Measurements from ENCODE around the gene SLC1A4. TPM values are rescaled to one million over a fixed set of nuclear protein-coding genes. Genes with fewer than 3 reads are reported as not detected.

SLC1A4 gene
- polyA plus RNA-seq, 1 donor from 2014 or later = 33.8 TPM

DNA sequence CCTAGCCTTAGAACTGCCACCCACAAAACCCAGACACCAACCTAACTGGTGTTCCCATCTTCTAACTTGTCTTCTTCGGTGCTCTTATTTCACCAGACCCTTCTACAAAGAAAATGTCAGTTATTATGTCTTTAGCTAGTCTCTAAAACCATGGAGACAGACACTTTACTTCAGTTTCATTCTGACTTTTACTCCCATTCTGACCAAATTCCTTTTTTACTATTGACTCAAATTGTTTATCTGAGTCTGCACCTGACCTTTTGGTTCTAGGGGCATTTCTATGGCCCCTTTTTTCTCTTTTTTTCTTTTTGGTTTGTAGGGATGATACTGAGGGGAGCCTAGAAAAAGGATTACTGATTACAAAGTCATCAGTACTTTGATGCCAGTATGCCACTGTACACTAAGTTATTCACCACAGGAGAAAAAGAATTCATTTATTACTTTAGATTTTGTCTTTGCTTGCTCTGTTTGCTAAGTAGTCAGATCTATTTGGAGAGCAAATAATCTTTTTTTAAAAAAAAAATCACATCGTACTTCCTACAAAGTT lies 6.8 kb upstream of the SLC1A4 start:
- H3K27ac ChIP-seq (ENCODE audit: low read length) = no peak overlapping the region
- H3K9me3 ChIP-seq (ENCODE audit: low read length) = no peaks in the 10 kb centered on the region
- no peaks in the 10 kb centered on the region for H3F3A ChIP-seq (ENCODE audit: insufficient read depth, low read length, poor library complexity, severe bottlenecking)
- no peaks in the 10 kb centered on the region for H3K27me3 ChIP-seq (ENCODE audit: insufficient read depth, low read depth, low read length)
- H3K9ac ChIP-seq (ENCODE audit: low read length) = no peak overlapping the region
- no peak overlapping the region for H3K4me2 ChIP-seq (ENCODE audit: low read length)
- TF ChIP-seq TAF1 (IDR thresholded peaks at IDR 0.05; ENCODE audit: low read depth) (no peak), RAD21 (conservative IDR thresholded peaks at IDR 0.05) (no peak), SMC3 (conservative IDR thresholded peaks at IDR 0.05; ENCODE audit: poor library complexity) (no peak), EZH2 (IDR thresholded peaks at IDR 0.05; ENCODE audit: borderline replicate concordance, insufficient read depth, low read length, poor library complexity, severe bottlenecking) (no peak), MXI1 (conservative IDR thresholded peaks at IDR 0.05; ENCODE audit: poor library complexity, severe bottlenecking) (no peak), EP300 (conservative IDR thresholded peaks at IDR 0.05; ENCODE audit: poor library complexity, severe bottlenecking) (no peak), POLR2AphosphoS5 (IDR thresholded peaks at IDR 0.05) (no peak)
- TF ChIP-seq, protein P1, sequence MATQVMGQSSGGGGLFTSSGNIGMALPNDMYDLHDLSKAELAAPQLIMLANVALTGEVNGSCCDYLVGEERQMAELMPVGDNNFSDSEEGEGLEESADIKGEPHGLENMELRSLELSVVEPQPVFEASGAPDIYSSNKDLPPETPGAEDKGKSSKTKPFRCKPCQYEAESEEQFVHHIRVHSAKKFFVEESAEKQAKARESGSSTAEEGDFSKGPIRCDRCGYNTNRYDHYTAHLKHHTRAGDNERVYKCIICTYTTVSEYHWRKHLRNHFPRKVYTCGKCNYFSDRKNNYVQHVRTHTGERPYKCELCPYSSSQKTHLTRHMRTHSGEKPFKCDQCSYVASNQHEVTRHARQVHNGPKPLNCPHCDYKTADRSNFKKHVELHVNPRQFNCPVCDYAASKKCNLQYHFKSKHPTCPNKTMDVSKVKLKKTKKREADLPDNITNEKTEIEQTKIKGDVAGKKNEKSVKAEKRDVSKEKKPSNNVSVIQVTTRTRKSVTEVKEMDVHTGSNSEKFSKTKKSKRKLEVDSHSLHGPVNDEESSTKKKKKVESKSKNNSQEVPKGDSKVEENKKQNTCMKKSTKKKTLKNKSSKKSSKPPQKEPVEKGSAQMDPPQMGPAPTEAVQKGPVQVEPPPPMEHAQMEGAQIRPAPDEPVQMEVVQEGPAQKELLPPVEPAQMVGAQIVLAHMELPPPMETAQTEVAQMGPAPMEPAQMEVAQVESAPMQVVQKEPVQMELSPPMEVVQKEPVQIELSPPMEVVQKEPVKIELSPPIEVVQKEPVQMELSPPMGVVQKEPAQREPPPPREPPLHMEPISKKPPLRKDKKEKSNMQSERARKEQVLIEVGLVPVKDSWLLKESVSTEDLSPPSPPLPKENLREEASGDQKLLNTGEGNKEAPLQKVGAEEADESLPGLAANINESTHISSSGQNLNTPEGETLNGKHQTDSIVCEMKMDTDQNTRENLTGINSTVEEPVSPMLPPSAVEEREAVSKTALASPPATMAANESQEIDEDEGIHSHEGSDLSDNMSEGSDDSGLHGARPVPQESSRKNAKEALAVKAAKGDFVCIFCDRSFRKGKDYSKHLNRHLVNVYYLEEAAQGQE (IDR thresholded peaks at IDR 0.05; ENCODE audit: borderline replicate concordance) = no peak
- TF ChIP-seq, protein P2, sequence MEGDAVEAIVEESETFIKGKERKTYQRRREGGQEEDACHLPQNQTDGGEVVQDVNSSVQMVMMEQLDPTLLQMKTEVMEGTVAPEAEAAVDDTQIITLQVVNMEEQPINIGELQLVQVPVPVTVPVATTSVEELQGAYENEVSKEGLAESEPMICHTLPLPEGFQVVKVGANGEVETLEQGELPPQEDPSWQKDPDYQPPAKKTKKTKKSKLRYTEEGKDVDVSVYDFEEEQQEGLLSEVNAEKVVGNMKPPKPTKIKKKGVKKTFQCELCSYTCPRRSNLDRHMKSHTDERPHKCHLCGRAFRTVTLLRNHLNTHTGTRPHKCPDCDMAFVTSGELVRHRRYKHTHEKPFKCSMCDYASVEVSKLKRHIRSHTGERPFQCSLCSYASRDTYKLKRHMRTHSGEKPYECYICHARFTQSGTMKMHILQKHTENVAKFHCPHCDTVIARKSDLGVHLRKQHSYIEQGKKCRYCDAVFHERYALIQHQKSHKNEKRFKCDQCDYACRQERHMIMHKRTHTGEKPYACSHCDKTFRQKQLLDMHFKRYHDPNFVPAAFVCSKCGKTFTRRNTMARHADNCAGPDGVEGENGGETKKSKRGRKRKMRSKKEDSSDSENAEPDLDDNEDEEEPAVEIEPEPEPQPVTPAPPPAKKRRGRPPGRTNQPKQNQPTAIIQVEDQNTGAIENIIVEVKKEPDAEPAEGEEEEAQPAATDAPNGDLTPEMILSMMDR (IDR thresholded peaks at IDR 0.05; ENCODE audit: poor library complexity, severe bottlenecking) = no peak
- H3K4me3 ChIP-seq (ENCODE audit: low read length) = no peak overlapping the region
- H4K20me1 ChIP-seq (ENCODE audit: insufficient read depth) = no peaks in the 10 kb centered on the region
- no peaks in the 10 kb centered on the region for H3K9me2 ChIP-seq (ENCODE audit: insufficient read depth, low read length)
- H3K79me2 ChIP-seq (replicated peaks; ENCODE audit: insufficient read depth, low read length) = peaks cover 8% of the 10 kb centered on the region
- H3K36me3 ChIP-seq (ENCODE audit: insufficient read depth, low read length) = no peaks in the 10 kb centered on the region
- no peak overlapping the region for H2AFZ ChIP-seq (ENCODE audit: low read depth, low read length)

DNA sequence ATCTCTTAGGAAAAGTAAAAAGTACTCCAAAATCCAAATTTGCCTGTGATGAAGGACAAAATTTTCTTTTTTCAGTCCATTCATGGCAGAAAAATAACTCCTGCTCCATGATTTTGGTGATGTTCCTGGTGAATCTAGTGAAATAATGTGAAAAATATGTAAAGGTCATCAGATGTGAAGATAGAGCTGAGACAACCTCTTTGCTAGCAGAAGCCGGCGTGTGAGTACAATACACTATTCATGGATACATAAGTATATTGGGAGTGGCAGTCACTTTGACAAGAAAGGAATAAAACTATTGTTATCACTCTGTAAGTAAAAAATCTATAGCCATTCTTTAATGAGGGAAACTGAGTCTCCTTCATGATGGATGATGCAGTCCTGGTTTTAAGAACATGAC lies 6.3 kb upstream of the SLC1A4 start:
- H3K27ac ChIP-seq (ENCODE audit: low read length) = no peak overlapping the region
- no peak overlapping the region for H3K4me3 ChIP-seq (ENCODE audit: low read length)
- H3K27me3 ChIP-seq (ENCODE audit: insufficient read depth, low read depth, low read length) = no peaks in the 10 kb centered on the region
- H3K4me2 ChIP-seq (ENCODE audit: low read length) = no peak overlapping the region
- TF ChIP-seq SMC3 (conservative IDR thresholded peaks at IDR 0.05; ENCODE audit: poor library complexity) = no peak
- TF ChIP-seq, protein P1 (IDR thresholded peaks at IDR 0.05; ENCODE audit: borderline replicate concordance) = no peak
- no peaks in the 10 kb centered on the region for H4K20me1 ChIP-seq (ENCODE audit: insufficient read depth)
- no peak overlapping the region for H3K9ac ChIP-seq (ENCODE audit: low read length)
- H3K36me3 ChIP-seq (ENCODE audit: insufficient read depth, low read length) = no peaks in the 10 kb centered on the region
- H3K9me2 ChIP-seq (ENCODE audit: insufficient read depth, low read length) = no peaks in the 10 kb centered on the region
- no peak overlapping the region for H2AFZ ChIP-seq (ENCODE audit: low read depth, low read length)
- no peaks in the 10 kb centered on the region for H3K9me3 ChIP-seq (ENCODE audit: low read length)
- H3F3A ChIP-seq (ENCODE audit: insufficient read depth, low read length, poor library complexity, severe bottlenecking) = no peaks in the 10 kb centered on the region
- peaks cover 12% of the 10 kb centered on the region for H3K79me2 ChIP-seq (replicated peaks; ENCODE audit: insufficient read depth, low read length)

Data from neural cell (in vitro differentiated cells).